ENCODE data around the gene STAC2. TPM values are rescaled to one million over a fixed set of nuclear protein-coding genes. Genes with fewer than 3 reads are reported as not detected.
"Not testable (repeated sequence)": the region's sequence is repeated elsewhere in the genome, so short reads cannot be mapped to it uniquely, and the experiment has no call there.

Gene STAC2
- total RNA-seq, 1 donor from 2014 or later: not detected

- DNase-seq (ENCODE audit: low read depth, low spot score): no peak
These were observed 38.5 kb downstream of the STAC2 start for GRCh38 chr17:39187152-39187830.

GRCh38 chr17:39186481-39187002 is 39.2 kb downstream of the STAC2 start:
- no peak for DNase-seq (ENCODE audit: low read depth, low spot score)

- DNase-seq (ENCODE audit: low read depth, low spot score): no peak
These were observed 42.0 kb downstream of the STAC2 start for GRCh38 chr17:39183720-39184119.

GRCh38 chr17:39183045-39183444 is 42.7 kb downstream of the STAC2 start:
- no peak for DNase-seq (ENCODE audit: low read depth, low spot score)

- DNase-seq (ENCODE audit: low read depth, low spot score): no peak
These were observed 44.4 kb downstream of the STAC2 start for GRCh38 chr17:39181303-39181702.

GRCh38 chr17:39178536-39178935 is 47.2 kb downstream of the STAC2 start:
- no peak for DNase-seq (ENCODE audit: low read depth, low spot score)

- no peak for DNase-seq (ENCODE audit: low read depth, low spot score)
These were observed 48.5 kb downstream of the STAC2 start for GRCh38 chr17:39177256-39177655.

- no peak for DNase-seq (ENCODE audit: low read depth, low spot score)
These were observed 50.1 kb downstream of the STAC2 start for GRCh38 chr17:39175695-39176093.

- no peak for DNase-seq (ENCODE audit: low read depth, low spot score)
These were observed 50.6 kb downstream of the STAC2 start for GRCh38 chr17:39174920-39175694.

GRCh38 chr17:39173526-39174274 is 52.0 kb downstream of the STAC2 start:
- no peak for DNase-seq (ENCODE audit: low read depth, low spot score)

- no peak for DNase-seq (ENCODE audit: low read depth, low spot score)
These were observed 52.7 kb downstream of the STAC2 start for GRCh38 chr17:39173080-39173479.

- DNase-seq (ENCODE audit: low read depth, low spot score): no peak
These were observed 53.8 kb downstream of the STAC2 start for GRCh38 chr17:39171933-39172332.

- DNase-seq (ENCODE audit: low read depth, low spot score): no peak
These were observed 55.2 kb downstream of the STAC2 start for GRCh38 chr17:39170558-39170957.

GRCh38 chr17:39170109-39170508 is 55.6 kb downstream of the STAC2 start:
- DNase-seq (ENCODE audit: low read depth, low spot score): no peak

- DNase-seq (ENCODE audit: low read depth, low spot score): no peak
These were observed 56.2 kb downstream of the STAC2 start for GRCh38 chr17:39169518-39169917.

- DNase-seq (ENCODE audit: low read depth, low spot score): no peak
These were observed 56.6 kb downstream of the STAC2 start for GRCh38 chr17:39169101-39169500.

GRCh38 chr17:39168503-39168902 is 57.2 kb downstream of the STAC2 start:
- DNase-seq (ENCODE audit: low read depth, low spot score): not testable (repeated sequence)

- DNase-seq (ENCODE audit: low read depth, low spot score): no peak
These were observed 58.3 kb downstream of the STAC2 start for GRCh38 chr17:39167476-39167875.

- DNase-seq (ENCODE audit: low read depth, low spot score): no peak
These were observed 59.1 kb downstream of the STAC2 start for GRCh38 chr17:39166437-39167335.

- DNase-seq (ENCODE audit: low read depth, low spot score): no peak
These were observed 59.9 kb downstream of the STAC2 start, which contains the start of gene ARL5C for GRCh38 chr17:39165841-39166349. TSS of gene ARL5C (minus strand) at chr17:39166161. CDS start at chr17:39165760, 401 bp downstream.
